Measurements from ENCODE around the gene DIO1. TPM values are rescaled to one million over a fixed set of nuclear protein-coding genes. Genes with fewer than 3 reads are reported as not detected.
A peak's percentile ranks its signal among the peaks of the same experiment; 100 is the strongest.
"Not testable (repeated sequence)": the region's sequence is repeated elsewhere in the genome, so short reads cannot be mapped to it uniquely, and the experiment has no call there.

Gene DIO1
- polyA plus RNA-seq, 2 donors, result 0.04 to 0.31 TPM

GRCh38 chr1:53871773-53872484 is 22.1 kb upstream of the DIO1 start:
- H3K27ac ChIP-seq (ENCODE audit: low read depth in 2 of 2, low read length in 1 of 2), result no peak overlapping the region
- H3K4me3 ChIP-seq (ENCODE audit: low read depth in 1 of 2, low read length in 2 of 2), result no peak overlapping the region
- H3K36me3 ChIP-seq (ENCODE audit: control insufficient read depth in 2 of 2, insufficient read depth in 2 of 2, low read length in 1 of 2), result peaks cover 6 to 9% of the 10 kb centered on the region in 2 donors
- no peaks in the 10 kb centered on the region for H3K4me1 ChIP-seq (ENCODE audit: control insufficient read depth in 2 of 2, insufficient read depth in 2 of 2, low read length in 1 of 2)
- 74 to 82% methylated on average over 5 of the region's 5 CpGs for WGBS, 2 donors
- H3K27me3 ChIP-seq (ENCODE audit: control insufficient read depth in 1 of 2, insufficient read depth in 2 of 2, low read length in 2 of 2), result no peaks in the 10 kb centered on the region
- no peaks in the 10 kb centered on the region for H3K9me3 ChIP-seq (ENCODE audit: control insufficient read depth in 2 of 2, insufficient read depth in 1 of 2, low read depth in 1 of 2, low read length in 1 of 2)

- peaks cover 15 to 16% of the 10 kb centered on the region in 2 donors for H3K36me3 ChIP-seq (ENCODE audit: control insufficient read depth in 2 of 2, insufficient read depth in 2 of 2, low read length in 1 of 2)
- H3K27ac ChIP-seq (ENCODE audit: low read depth in 2 of 2, low read length in 1 of 2); H3K9me3 ChIP-seq (ENCODE audit: control insufficient read depth in 2 of 2, insufficient read depth in 1 of 2, low read depth in 1 of 2, low read length in 1 of 2); H3K27me3 ChIP-seq (ENCODE audit: control insufficient read depth in 1 of 2, insufficient read depth in 2 of 2, low read length in 2 of 2); H3K4me3 ChIP-seq (ENCODE audit: low read depth in 1 of 2, low read length in 2 of 2); H3K4me1 ChIP-seq (ENCODE audit: control insufficient read depth in 2 of 2, insufficient read depth in 2 of 2, low read length in 1 of 2): not testable (repeated sequence)
- WGBS, 2 donors, result 94 to 97% methylated on average over 2 of the region's 2 CpGs
Measured at GRCh38 chr1:53875150-53875549, 18.8 kb upstream of the DIO1 start.

- no peak overlapping the region for H3K27ac ChIP-seq (ENCODE audit: low read depth in 2 of 2, low read length in 1 of 2)
- WGBS, 2 donors, result 47 to 49% methylated on average over 5 of the region's 5 CpGs
- no peaks in the 10 kb centered on the region for H3K4me1 ChIP-seq (ENCODE audit: control insufficient read depth in 2 of 2, insufficient read depth in 2 of 2, low read length in 1 of 2)
- no peak overlapping the region for H3K4me3 ChIP-seq (ENCODE audit: low read depth in 1 of 2, low read length in 2 of 2)
- H3K36me3 ChIP-seq (ENCODE audit: control insufficient read depth in 2 of 2, insufficient read depth in 2 of 2, low read length in 1 of 2), result peaks cover 10% of the 10 kb centered on the region in 2 donors
- no peaks in the 10 kb centered on the region for H3K27me3 ChIP-seq (ENCODE audit: control insufficient read depth in 1 of 2, insufficient read depth in 2 of 2, low read length in 2 of 2)
- H3K9me3 ChIP-seq (ENCODE audit: control insufficient read depth in 2 of 2, insufficient read depth in 1 of 2, low read depth in 1 of 2, low read length in 1 of 2), result no peaks in the 10 kb centered on the region
Measured at GRCh38 chr1:53878492-53879105, 15.4 kb upstream of the DIO1 start.

GRCh38 chr1:53881853-53882252 is 12.1 kb upstream of the DIO1 start:
- not testable (repeated sequence) for H3K27me3 ChIP-seq (ENCODE audit: control insufficient read depth in 1 of 2, insufficient read depth in 2 of 2, low read length in 2 of 2); H3K27ac ChIP-seq (ENCODE audit: low read depth in 2 of 2, low read length in 1 of 2); H3K4me3 ChIP-seq (ENCODE audit: low read depth in 1 of 2, low read length in 2 of 2); H3K4me1 ChIP-seq (ENCODE audit: control insufficient read depth in 2 of 2, insufficient read depth in 2 of 2, low read length in 1 of 2); H3K9me3 ChIP-seq (ENCODE audit: control insufficient read depth in 2 of 2, insufficient read depth in 1 of 2, low read depth in 1 of 2, low read length in 1 of 2)
- 95 to 99% methylated on average over 2 of the region's 2 CpGs for WGBS, 2 donors
- peaks cover 6 to 12% of the 10 kb centered on the region in 2 donors for H3K36me3 ChIP-seq (ENCODE audit: control insufficient read depth in 2 of 2, insufficient read depth in 2 of 2, low read length in 1 of 2)

- not testable (repeated sequence) for H3K27me3 ChIP-seq (ENCODE audit: control insufficient read depth in 1 of 2, insufficient read depth in 2 of 2, low read length in 2 of 2); H3K27ac ChIP-seq (ENCODE audit: low read depth in 2 of 2, low read length in 1 of 2); H3K9me3 ChIP-seq (ENCODE audit: control insufficient read depth in 2 of 2, insufficient read depth in 1 of 2, low read depth in 1 of 2, low read length in 1 of 2); H3K4me1 ChIP-seq (ENCODE audit: control insufficient read depth in 2 of 2, insufficient read depth in 2 of 2, low read length in 1 of 2); H3K4me3 ChIP-seq (ENCODE audit: low read depth in 1 of 2, low read length in 2 of 2); H3K36me3 ChIP-seq (ENCODE audit: control insufficient read depth in 2 of 2, insufficient read depth in 2 of 2, low read length in 1 of 2)
- 86 to 89% methylated on average over 6 of the region's 6 CpGs for WGBS, 2 donors
Measured at GRCh38 chr1:53883600-53883999, 10.4 kb upstream of the DIO1 start.

GRCh38 chr1:53888681-53889080 is 5.3 kb upstream of the DIO1 start:
- peaks cover 0 to 4% of the 10 kb centered on the region in 2 donors for H3K4me1 ChIP-seq (ENCODE audit: control insufficient read depth in 2 of 2, insufficient read depth in 2 of 2, low read length in 1 of 2)
- H3K27me3 ChIP-seq (ENCODE audit: control insufficient read depth in 1 of 2, insufficient read depth in 2 of 2, low read length in 2 of 2), result no peaks in the 10 kb centered on the region
- peaks cover 0 to 3% of the 10 kb centered on the region in 2 donors for H3K36me3 ChIP-seq (ENCODE audit: control insufficient read depth in 2 of 2, insufficient read depth in 2 of 2, low read length in 1 of 2)
- peak overlapping the region in 1 of 2 donors; percentile 78 for H3K4me3 ChIP-seq (ENCODE audit: low read depth in 1 of 2, low read length in 2 of 2)
- WGBS, 2 donors, result 56 to 61% methylated on average over 2 of the region's 2 CpGs
- no peaks in the 10 kb centered on the region for H3K9me3 ChIP-seq (ENCODE audit: control insufficient read depth in 2 of 2, insufficient read depth in 1 of 2, low read depth in 1 of 2, low read length in 1 of 2)
- no peak overlapping the region for H3K27ac ChIP-seq (ENCODE audit: low read depth in 2 of 2, low read length in 1 of 2)

- H3K36me3 ChIP-seq (ENCODE audit: control insufficient read depth in 2 of 2, insufficient read depth in 2 of 2, low read length in 1 of 2), result peaks cover 0 to 3% of the 10 kb centered on the region in 2 donors
- WGBS, 2 donors, result 2% methylated on average over 61 to 62 of the region's 62 CpGs
- H3K4me3 ChIP-seq (ENCODE audit: low read depth in 1 of 2, low read length in 2 of 2), result peak within 1 kb of the TSS; percentile 78 to 92
- peaks cover 0 to 4% of the 10 kb centered on the region in 2 donors for H3K4me1 ChIP-seq (ENCODE audit: control insufficient read depth in 2 of 2, insufficient read depth in 2 of 2, low read length in 1 of 2)
- peak within 1 kb of the TSS; percentile 72 to 94 for H3K27ac ChIP-seq (ENCODE audit: low read depth in 2 of 2, low read length in 1 of 2)
- H3K27me3 ChIP-seq (ENCODE audit: control insufficient read depth in 1 of 2, insufficient read depth in 2 of 2, low read length in 2 of 2), result no peaks in the 10 kb centered on the region
- H3K9me3 ChIP-seq (ENCODE audit: control insufficient read depth in 2 of 2, insufficient read depth in 1 of 2, low read depth in 1 of 2, low read length in 1 of 2), result no peaks in the 10 kb centered on the region
Measured at GRCh38 chr1:53889304-53890298, 4.4 kb upstream of the DIO1 start, which contains the start of gene YIPF1. Gene YIPF1, minus strand, starts transcription at chr1:53889797. Its CDS starts 860 bp downstream, at chr1:53888937.

GRCh38 chr1:53890522-53890941 is 3.5 kb upstream of the DIO1 start:
- WGBS, 2 donors, result 66 to 67% methylated on average over 7 of the region's 7 CpGs
- Histone ChIP-seq H3K27me3 (ENCODE audit: control insufficient read depth in 1 of 2, insufficient read depth in 2 of 2, low read length in 2 of 2) (no peaks in the 10 kb centered on the region), H3K36me3 (ENCODE audit: control insufficient read depth in 2 of 2, insufficient read depth in 2 of 2, low read length in 1 of 2) (peaks cover 0 to 3% of the 10 kb centered on the region in 2 donors), H3K4me3 (ENCODE audit: low read depth in 1 of 2, low read length in 2 of 2) (peak overlapping the region in 1 of 2 donors; percentile 78), H3K9me3 (ENCODE audit: control insufficient read depth in 2 of 2, insufficient read depth in 1 of 2, low read depth in 1 of 2, low read length in 1 of 2) (no peaks in the 10 kb centered on the region), H3K27ac (ENCODE audit: low read depth in 2 of 2, low read length in 1 of 2) (peak overlapping the region in 1 of 2 donors; percentile 71), H3K4me1 (ENCODE audit: control insufficient read depth in 2 of 2, insufficient read depth in 2 of 2, low read length in 1 of 2) (peaks cover 0 to 4% of the 10 kb centered on the region in 2 donors)

- no peaks in the 10 kb centered on the region for H3K27me3 ChIP-seq (ENCODE audit: control insufficient read depth in 1 of 2, insufficient read depth in 2 of 2, low read length in 2 of 2)
- H3K9me3 ChIP-seq (ENCODE audit: control insufficient read depth in 2 of 2, insufficient read depth in 1 of 2, low read depth in 1 of 2, low read length in 1 of 2), result no peaks in the 10 kb centered on the region
- H3K4me1 ChIP-seq (ENCODE audit: control insufficient read depth in 2 of 2, insufficient read depth in 2 of 2, low read length in 1 of 2), result peaks cover 0 to 7% of the 10 kb centered on the region in 2 donors
- H3K4me3 ChIP-seq (ENCODE audit: low read depth in 1 of 2, low read length in 2 of 2), result no peak overlapping the region
- no peak overlapping the region for H3K27ac ChIP-seq (ENCODE audit: low read depth in 2 of 2, low read length in 1 of 2)
- 86 to 96% methylated on average over 2 of the region's 2 CpGs for WGBS, 2 donors
- peaks cover 0 to 2% of the 10 kb centered on the region in 2 donors for H3K36me3 ChIP-seq (ENCODE audit: control insufficient read depth in 2 of 2, insufficient read depth in 2 of 2, low read length in 1 of 2)
Measured at GRCh38 chr1:53891018-53891417, 3.0 kb upstream of the DIO1 start.
